ENCODE data around the gene MYBPHL. TPM values are rescaled to one million over a fixed set of nuclear protein-coding genes. Genes with fewer than 3 reads are reported as not detected.

Gene MYBPHL, protein sequence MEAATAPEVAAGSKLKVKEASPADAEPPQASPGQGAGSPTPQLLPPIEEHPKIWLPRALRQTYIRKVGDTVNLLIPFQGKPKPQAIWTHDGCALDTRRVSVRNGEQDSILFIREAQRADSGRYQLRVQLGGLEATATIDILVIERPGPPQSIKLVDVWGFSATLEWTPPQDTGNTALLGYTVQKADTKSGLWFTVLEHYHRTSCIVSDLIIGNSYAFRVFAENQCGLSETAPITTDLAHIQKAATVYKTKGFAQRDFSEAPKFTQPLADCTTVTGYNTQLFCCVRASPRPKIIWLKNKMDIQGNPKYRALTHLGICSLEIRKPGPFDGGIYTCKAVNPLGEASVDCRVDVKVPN
- 0.54 TPM in 1 of 2 replicates, not detected in the other for total RNA-seq

GRCh38 chr1:109306832-109307273, at the start of gene MYBPHL:
MYBPHL (minus strand) TSS chr1:109307011; CDS start chr1:109306991, 20 bp downstream.

GRCh38 chr1:109282952-109283747, 23.7 kb downstream of the MYBPHL start, which contains the start of gene PSRC1:
PSRC1 (minus strand) TSS chr1:109283145.

DNA sequence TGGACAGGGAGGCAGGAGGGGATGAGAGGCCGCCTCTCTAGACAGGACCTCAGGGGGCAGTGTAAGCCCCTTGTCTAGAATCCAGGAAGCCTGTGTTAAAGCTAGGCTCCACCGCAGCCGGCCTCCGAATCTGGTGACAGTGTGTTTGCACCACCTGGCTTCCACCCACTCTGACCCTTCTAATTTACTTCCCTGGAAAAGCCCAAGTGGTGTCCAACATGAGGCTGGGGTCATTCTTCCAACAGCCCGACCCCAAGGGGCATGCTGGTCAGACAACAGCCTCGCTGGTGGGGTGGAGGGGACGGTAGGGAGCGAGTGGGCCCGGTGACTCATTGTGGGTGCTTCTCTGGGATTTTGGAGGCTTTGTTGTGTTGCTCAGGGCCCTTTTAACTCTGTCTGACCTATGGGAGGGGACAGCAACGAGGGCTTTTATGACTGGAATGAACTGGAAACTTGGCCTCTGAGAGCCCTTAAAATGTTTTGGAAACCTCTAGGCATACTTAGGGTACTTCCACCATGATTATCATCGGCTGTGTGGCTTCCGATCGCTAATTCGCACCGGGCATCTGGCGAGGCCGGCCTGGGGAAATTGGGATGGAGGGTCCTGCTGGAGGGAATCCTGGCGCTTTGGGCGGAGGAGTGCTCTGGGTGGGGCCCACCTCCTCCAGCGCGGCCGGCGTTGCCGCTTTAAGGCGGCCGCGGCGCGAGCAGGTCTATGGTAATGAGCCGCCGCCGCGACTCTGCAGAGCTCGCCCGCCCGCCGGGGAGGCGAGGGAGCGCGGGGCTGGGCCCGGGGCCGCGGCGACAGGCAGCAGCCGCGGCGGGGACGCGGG, 57.8 kb downstream of the MYBPHL start, which contains the start of gene CELSR2:
Gene CELSR2 (plus strand): TSS at position 743 of the 833 bp plus-strand sequence. CDS start 541 bp downstream, outside the sequence.

Other genes starting within 250 kb of the MYBPHL start
- gene TAF13, start 231.0 kb downstream of the MYBPHL start, total RNA-seq = 39.7 and 64.1 TPM in 2 replicates
- gene TMEM167B, start 216.2 kb downstream of the MYBPHL start, total RNA-seq = 21.3 and 37.3 TPM in 2 replicates
- 0.39 and 0.98 TPM in 2 replicates for gene ELAPOR1, start 192.9 kb downstream of the MYBPHL start, total RNA-seq
- 169 and 215 TPM in 2 replicates for gene SARS1, start 93.1 kb downstream of the MYBPHL start, total RNA-seq
- 3.1 and 8.6 TPM in 2 replicates for gene CELSR2, start 57.5 kb downstream of the MYBPHL start, total RNA-seq
- gene PSRC1, start 23.9 kb downstream of the MYBPHL start, total RNA-seq = 5.0 and 10.2 TPM in 2 replicates
- gene SORT1, start 90.9 kb upstream of the MYBPHL start, total RNA-seq = 37.7 and 96.7 TPM in 2 replicates
- gene PSMA5, start 119.4 kb upstream of the MYBPHL start, total RNA-seq = 24.3 and 39.0 TPM in 2 replicates
- 0.11 and 0.39 TPM in 2 replicates for gene SYPL2, start 159.5 kb upstream of the MYBPHL start, total RNA-seq
- 2.8 and 5.5 TPM in 2 replicates for gene ATXN7L2, start 176.9 kb upstream of the MYBPHL start, total RNA-seq
- gene CYB561D1, start 187.1 kb upstream of the MYBPHL start, total RNA-seq = 8.6 and 12.6 TPM in 2 replicates
- 0.65 and 0.79 TPM in 2 replicates for gene AMIGO1, start 202.7 kb upstream of the MYBPHL start, total RNA-seq
- 0.43 TPM in 1 of 2 replicates, not detected in the other for gene GPR61, start 232.9 kb upstream of the MYBPHL start, total RNA-seq
- gene GNAI3, start 241.6 kb upstream of the MYBPHL start, total RNA-seq = 11.8 and 14.5 TPM in 2 replicates